Natural killer cell treated with Interleukin-12 subunit alpha and Interleukin-12 subunit beta and Interleukin-15 and Interleukin-18, amount 100 ng/mL, for 72 hours (primary cell): ENCODE data around the gene TAF1D. TPM values are rescaled to one million over a fixed set of nuclear protein-coding genes. Genes with fewer than 3 reads are reported as not detected.
A peak's percentile ranks its signal among the peaks of the same experiment; 100 is the strongest.

Source experiments
- ATAC-seq, 2 donors: fragments of 150-1000 bp; cut with Tn5 transposase in 1 of 2; sonication (Bioruptor Pico), chemical (Tn5 transposase) in 1 of 2; 2 replicates each; pipeline ENCODE4 v1.10.0; 2021
- DNase-seq: peaks from one replicate; pipeline ENCODE4 v3.0.0; 2022; ENCODE audit warnings: low spot score
- H3K27ac Mint-ChIP-seq, 2 donors: 1 replicate in 1 of 2; 2 replicates in 1 of 2; pipeline ENCODE4 v1.8.0; 2022; ENCODE audit warnings: mixed read lengths in 2 of 2, mild to moderate bottlenecking in 1 of 2, moderate library complexity in 1 of 2
- H3K27me3 Mint-ChIP-seq, 2 donors: 1 replicate in 1 of 2; 2 replicates in 1 of 2; pipeline ENCODE4 v1.8.0; 2022; ENCODE audit warnings: mixed read lengths in 2 of 2
- H3K36me3 Mint-ChIP-seq: one replicate; pipeline ENCODE4 v1.8.0; 2022; ENCODE audit warnings: mixed read lengths
- H3K4me1 Mint-ChIP-seq, 2 donors: 1 replicate in 1 of 2; 2 replicates in 1 of 2; pipeline ENCODE4 v1.8.0; 2022; ENCODE audit warnings: low read depth in 2 of 2, mixed read lengths in 2 of 2, mild to moderate bottlenecking in 1 of 2
- H3K4me3 Mint-ChIP-seq: one replicate; pipeline ENCODE4 v1.8.0; 2022; ENCODE audit warnings: mixed read lengths
- H3K9me3 Mint-ChIP-seq: 2 replicates; pipeline ENCODE4 v1.8.0; 2022; ENCODE audit warnings: mixed read lengths
- total RNA-seq, 2 donors: library from RNA; stranded (reverse); gene quantifications; one replicate each; pipeline ENCODE4 v1.2.3, GENCODE V29; 2022

Gene TAF1D
- total RNA-seq, 2 donors from 2014 or later = 146 to 329 TPM

DNA sequence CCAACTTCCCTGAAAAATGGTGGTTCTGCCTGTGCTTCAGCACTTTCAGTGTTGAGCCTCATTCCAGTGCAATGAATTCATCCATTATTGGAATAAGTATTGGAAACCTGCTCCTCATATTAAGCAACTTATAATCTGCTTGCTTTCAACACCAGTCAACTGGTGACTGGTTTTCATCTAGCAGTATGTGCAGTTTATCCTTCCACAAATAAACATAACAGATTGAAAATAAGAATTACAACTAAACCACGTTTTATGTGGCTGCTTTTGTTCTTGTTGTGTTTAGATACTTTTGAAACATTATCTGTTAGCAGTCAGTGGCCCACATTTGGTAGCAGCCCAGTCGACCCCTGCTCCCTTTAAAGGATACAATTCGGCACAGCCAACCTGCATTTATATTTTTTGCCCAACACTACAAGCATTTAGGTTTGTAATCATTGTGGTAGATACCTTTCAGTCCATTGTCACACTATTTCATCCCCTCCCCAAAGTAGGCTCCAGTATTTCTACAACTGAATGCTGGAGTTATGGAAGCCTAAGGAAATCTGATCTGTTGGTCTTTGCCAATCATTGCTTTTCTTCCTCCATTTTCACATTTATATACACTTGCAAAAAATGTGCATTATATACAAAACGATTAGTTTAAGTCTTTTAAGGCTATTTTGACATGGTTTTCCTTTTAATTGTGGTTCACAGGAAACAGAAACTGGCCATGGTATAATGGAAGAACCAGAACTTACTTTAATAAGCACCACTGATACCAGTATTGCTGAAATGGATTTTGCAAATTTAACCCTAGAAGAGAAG is 13.1 kb downstream of the TAF1D start:
- ATAC-seq = no peak
- Mint-ChIP-seq H3K27ac (peak overlapping the region; percentile 24 to 69), H3K27me3 (no peaks in the 10 kb centered on the region), H3K4me1 (peaks cover 3 to 18% of the 10 kb centered on the region in 2 donors), H3K4me3 (no peak overlapping the region), H3K36me3 (peaks cover 20% of the 10 kb centered on the region), H3K9me3 (no peaks in the 10 kb centered on the region)
- DNase-seq = no peak

DNA sequence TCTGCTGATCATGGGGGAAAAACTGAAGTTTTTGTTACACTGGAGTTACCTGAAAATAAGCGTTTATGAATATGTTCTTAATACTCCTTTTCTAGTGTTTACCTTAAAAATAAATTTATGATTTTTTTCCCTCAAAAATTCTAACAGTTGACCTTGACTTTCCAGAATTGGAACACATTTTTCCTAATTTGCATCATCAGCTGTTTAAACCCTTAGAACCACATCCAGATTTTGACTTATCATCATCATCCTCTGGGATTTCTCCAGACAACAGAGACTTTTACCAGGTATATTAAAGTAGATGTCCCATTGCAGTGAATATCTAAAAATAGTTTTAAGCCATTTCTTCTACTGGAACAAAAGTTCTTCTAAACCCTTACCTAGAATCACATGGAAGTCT is 17.2 kb downstream of the TAF1D start:
- Mint-ChIP-seq H3K27me3 (no peaks in the 10 kb centered on the region), H3K27ac (no peak overlapping the region), H3K36me3 (peaks cover 15% of the 10 kb centered on the region), H3K9me3 (no peaks in the 10 kb centered on the region), H3K4me3 (no peak overlapping the region), H3K4me1 (peaks cover 3 to 10% of the 10 kb centered on the region in 2 donors)
- DNase-seq (no peak), ATAC-seq (no peak)

DNA sequence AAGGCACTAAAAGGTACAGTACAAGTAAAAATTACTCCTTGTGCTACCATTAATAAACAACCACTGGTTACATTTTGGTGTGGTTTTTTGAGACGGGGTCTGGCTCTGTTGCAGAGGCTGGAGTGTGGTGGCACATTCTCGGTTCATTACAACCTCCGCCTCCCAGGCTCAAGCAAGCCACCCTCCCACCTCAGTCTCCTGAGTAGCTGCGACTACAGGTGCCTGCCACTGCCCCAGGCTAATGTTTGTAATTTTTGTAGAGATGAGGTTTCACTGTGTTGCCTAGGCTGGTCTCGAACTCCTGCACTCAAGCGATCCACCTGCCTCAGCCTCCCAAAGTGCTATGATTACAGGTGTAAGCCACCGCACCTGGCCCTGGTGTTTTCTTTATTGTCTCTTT is 20.8 kb downstream of the TAF1D start:
- no peak for ATAC-seq

DNA sequence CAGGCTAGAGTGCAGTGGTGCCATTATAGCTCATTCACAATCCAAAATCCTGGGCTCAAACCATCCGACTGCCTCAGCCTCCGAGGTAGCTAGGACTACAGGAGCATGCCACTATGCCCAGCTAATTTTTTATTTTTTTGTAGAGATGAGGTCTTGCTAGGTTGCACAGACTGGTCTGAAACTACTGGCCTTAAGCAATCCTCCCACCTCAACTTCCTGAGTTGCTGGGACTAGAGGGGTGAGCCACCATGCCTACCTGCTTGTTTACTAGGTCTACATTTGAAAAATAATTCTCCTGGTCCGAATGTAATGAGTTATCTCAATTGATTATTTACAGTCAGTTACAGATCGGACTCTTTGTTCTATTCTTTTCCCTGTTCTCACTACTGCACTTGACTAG is 22.0 kb downstream of the TAF1D start:
- no peak overlapping the region for H3K27ac Mint-ChIP-seq
- ATAC-seq = no peak
- peaks cover 13% of the 10 kb centered on the region for H3K36me3 Mint-ChIP-seq
- no peaks in the 10 kb centered on the region for H3K27me3 Mint-ChIP-seq
- DNase-seq = no peak
- H3K4me1 Mint-ChIP-seq = peaks cover 12 to 21% of the 10 kb centered on the region in 2 donors
- H3K9me3 Mint-ChIP-seq = no peaks in the 10 kb centered on the region
- H3K4me3 Mint-ChIP-seq = no peak overlapping the region

More for the DNA sequence above, 20.8 kb downstream of the TAF1D start:
- H3K27me3 Mint-ChIP-seq = no peaks in the 10 kb centered on the region
- peaks cover 13 to 21% of the 10 kb centered on the region in 2 donors for H3K4me1 Mint-ChIP-seq
- no peak overlapping the region for H3K27ac Mint-ChIP-seq
- H3K9me3 Mint-ChIP-seq = no peaks in the 10 kb centered on the region
- peaks cover 13% of the 10 kb centered on the region for H3K36me3 Mint-ChIP-seq
- H3K4me3 Mint-ChIP-seq = no peak overlapping the region
- no peak for DNase-seq

DNA sequence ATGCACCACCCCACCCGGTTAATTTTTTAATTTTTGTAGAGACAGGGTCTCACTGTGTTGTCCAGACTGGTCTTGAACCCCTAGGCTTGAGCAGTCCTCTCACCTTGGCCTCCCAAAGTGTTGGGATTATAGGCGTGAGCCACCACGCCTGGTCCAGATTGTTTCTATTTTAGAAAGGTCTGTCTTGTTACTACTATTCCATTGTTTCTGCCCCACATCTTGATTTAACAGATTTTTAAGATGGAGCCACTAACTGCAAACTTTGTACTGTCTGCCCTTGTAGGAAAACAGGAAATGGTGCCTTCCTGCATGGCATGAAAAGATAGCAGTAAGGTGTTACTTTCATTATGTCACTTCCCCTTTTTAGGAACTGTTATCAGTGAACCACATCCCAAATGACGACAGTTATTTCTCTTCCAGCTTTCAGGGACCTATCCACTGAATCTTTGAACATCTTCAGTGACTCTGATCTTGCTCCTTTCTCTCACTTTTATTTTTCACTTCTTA is 23.2 kb downstream of the TAF1D start:
- peaks cover 17 to 21% of the 10 kb centered on the region in 2 donors for H3K4me1 Mint-ChIP-seq
- no peaks in the 10 kb centered on the region for H3K9me3 Mint-ChIP-seq
- no peak for DNase-seq
- H3K36me3 Mint-ChIP-seq = peaks cover 21% of the 10 kb centered on the region
- no peaks in the 10 kb centered on the region for H3K27me3 Mint-ChIP-seq
- peak overlapping the region; percentile 78 to 79 for H3K27ac Mint-ChIP-seq
- H3K4me3 Mint-ChIP-seq = peak overlapping the region; percentile 66
- peak in 1 of 2 donors; percentile 24 for ATAC-seq

DNA sequence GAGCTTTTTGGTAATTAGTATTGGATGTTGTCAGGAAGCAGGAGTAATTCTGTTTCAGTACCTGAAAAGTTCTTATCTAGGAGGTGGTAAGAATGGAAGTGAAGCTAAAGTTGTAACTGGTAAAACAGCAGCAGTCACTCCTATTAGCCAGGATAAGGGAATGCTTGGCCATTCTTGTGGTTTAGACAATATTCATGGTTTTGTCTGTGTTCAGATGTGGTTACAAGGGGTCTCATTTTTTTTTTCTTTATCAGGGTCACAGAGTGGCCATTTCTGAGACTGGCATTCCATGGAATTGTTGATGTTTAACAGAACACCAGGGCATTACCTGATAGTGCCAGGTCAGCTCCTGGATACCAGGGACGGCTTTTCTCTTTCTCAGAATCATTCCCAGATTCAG is 23.8 kb downstream of the TAF1D start:
- no peak for DNase-seq
- H3K4me3 Mint-ChIP-seq = no peak overlapping the region
- H3K27ac Mint-ChIP-seq = peak overlapping the region; percentile 12 to 79
- peaks cover 27% of the 10 kb centered on the region for H3K36me3 Mint-ChIP-seq
- no peak for ATAC-seq
- H3K9me3 Mint-ChIP-seq = no peaks in the 10 kb centered on the region
- no peaks in the 10 kb centered on the region for H3K27me3 Mint-ChIP-seq
- peaks cover 17 to 26% of the 10 kb centered on the region in 2 donors for H3K4me1 Mint-ChIP-seq

DNA sequence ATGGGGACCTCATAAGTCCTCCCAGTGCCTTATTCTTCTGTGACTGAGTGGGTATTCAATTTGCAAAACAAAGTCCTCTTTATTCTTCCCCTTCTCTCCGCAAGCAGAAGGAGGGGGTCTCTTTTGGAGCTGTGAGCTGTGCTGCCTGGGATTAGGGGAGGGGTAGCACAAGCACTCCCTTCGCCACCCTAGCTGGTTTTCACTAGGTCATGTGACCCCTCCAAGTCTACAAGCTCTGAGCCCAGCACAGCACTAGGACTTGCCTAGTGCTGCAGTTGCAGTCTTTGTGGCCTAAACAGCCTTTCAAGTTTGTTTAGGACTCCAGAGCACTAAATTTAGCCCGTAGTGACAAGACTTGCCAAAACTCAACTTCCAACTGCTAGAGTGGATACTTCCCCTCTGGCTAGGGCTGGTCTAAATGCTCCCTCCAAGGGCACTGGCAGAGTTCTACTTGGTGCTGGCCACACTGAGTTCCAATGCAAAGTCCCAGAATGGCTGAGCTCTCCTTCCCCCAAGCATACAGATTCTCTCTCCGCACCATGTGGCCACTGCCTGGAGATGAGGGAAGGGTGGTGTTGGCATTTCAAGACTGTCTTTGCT is 25.4 kb downstream of the TAF1D start:
- no peaks in the 10 kb centered on the region for H3K9me3 Mint-ChIP-seq
- H3K4me1 Mint-ChIP-seq = peaks cover 17 to 30% of the 10 kb centered on the region in 2 donors
- H3K36me3 Mint-ChIP-seq = peaks cover 31% of the 10 kb centered on the region
- ATAC-seq = no peak
- H3K4me3 Mint-ChIP-seq = no peak overlapping the region
- no peak overlapping the region for H3K27ac Mint-ChIP-seq
- H3K27me3 Mint-ChIP-seq = no peaks in the 10 kb centered on the region
- DNase-seq = no peak

DNA sequence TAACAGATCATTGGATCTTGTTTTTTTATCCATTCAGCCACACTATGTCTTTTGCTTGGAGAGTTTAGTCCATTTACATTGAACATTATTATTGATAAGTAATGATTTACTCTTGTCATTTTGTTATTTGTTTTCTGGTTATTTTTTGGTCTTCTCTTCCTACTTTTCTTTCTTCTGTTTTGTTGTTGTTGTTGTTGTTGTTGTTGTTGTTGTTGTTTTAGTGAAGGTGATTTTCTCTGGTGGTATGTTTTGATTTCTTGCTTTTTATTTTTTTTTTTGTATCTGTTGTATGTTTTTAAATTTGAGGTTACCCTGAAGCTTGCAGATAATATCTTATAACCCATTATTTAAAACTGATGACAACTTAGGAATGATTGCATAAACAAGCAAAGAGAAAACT is 28.6 kb downstream of the TAF1D start:
- Mint-ChIP-seq H3K4me3 (no peak overlapping the region), H3K9me3 (peaks cover 13% of the 10 kb centered on the region), H3K36me3 (peaks cover 57% of the 10 kb centered on the region), H3K27ac (no peak overlapping the region), H3K27me3 (no peaks in the 10 kb centered on the region), H3K4me1 (peaks cover 14 to 27% of the 10 kb centered on the region in 2 donors)
- ATAC-seq = no peak
- no peak for DNase-seq

DNA sequence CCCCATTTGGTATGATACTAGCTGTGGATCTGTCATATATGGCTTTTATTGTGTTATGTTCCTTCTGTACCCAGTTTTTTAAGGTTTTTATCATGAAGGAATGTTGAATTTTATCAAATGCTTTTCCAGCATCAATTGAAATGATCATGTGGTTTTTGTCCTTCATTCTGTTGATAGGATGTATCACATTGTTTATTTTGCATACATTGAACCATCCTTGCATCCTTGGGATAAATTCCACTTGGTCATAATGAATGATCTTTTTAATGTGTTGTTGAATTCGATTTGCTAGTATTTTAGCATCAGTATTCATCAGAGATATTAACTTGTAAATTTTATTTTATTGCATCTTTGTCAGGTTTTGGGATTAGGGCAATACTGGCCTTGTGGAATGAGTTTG is 31.1 kb downstream of the TAF1D start:
- H3K27ac Mint-ChIP-seq = no peak overlapping the region

DNA sequence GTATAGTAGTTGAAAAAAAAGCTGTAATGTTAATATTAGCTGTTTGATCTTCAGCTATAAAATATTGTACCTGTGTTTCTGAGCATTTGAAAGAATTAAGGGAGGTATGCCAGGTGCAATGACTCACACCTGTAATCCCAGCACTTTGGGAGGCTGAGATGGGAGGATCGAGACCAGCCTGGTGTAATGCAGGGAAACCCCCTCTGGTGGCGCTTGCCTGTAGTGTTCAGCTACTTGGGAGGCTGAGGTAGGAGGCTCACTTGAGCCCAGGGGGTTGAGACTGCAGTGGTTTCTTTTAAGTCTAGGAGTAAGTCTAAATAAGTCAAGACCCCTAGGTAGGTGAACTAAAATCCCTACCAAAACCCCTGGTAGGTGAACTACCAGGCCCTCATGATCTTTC is 37.1 kb downstream of the TAF1D start:
- peaks cover 0 to 3% of the 10 kb centered on the region in 2 donors for H3K4me1 Mint-ChIP-seq
- H3K27me3 Mint-ChIP-seq = no peaks in the 10 kb centered on the region
- no peak overlapping the region for H3K4me3 Mint-ChIP-seq
- H3K36me3 Mint-ChIP-seq = peaks cover 38% of the 10 kb centered on the region
- DNase-seq = no peak
- no peak overlapping the region for H3K27ac Mint-ChIP-seq
- H3K9me3 Mint-ChIP-seq = peaks cover 6% of the 10 kb centered on the region
- ATAC-seq = no peak

More for the DNA sequence above, 31.1 kb downstream of the TAF1D start:
- no peak for ATAC-seq
- DNase-seq = no peak
- H3K4me3 Mint-ChIP-seq = no peak overlapping the region
- peaks cover 13% of the 10 kb centered on the region for H3K9me3 Mint-ChIP-seq
- no peaks in the 10 kb centered on the region for H3K27me3 Mint-ChIP-seq
- peaks cover 12 to 15% of the 10 kb centered on the region in 2 donors for H3K4me1 Mint-ChIP-seq
- peaks cover 62% of the 10 kb centered on the region for H3K36me3 Mint-ChIP-seq

DNA sequence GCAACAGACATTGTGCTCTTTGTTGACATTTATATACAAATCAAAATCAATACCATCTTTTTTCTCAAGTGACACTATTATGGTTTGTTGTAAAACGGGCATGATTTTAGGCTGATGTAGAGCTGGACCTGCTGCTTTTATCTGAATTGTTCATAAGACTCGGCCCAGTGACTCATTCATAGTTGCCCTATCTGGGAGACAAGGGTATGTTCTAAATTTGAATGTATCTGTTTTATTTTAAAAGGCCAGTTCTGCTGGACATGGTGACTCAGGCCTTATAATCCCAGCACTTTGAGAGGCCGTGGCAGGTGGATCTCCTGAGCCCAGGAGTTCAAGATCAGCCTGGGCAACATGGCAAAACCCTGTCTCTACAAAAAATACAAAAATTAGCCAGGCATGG is 40.5 kb downstream of the TAF1D start:
- Mint-ChIP-seq H3K27me3 (no peaks in the 10 kb centered on the region), H3K27ac (no peak overlapping the region), H3K4me3 (no peak overlapping the region), H3K36me3 (peaks cover 45% of the 10 kb centered on the region), H3K4me1 (no peaks in the 10 kb centered on the region), H3K9me3 (no peaks in the 10 kb centered on the region)
- DNase-seq (no peak), ATAC-seq (no peak)

DNA sequence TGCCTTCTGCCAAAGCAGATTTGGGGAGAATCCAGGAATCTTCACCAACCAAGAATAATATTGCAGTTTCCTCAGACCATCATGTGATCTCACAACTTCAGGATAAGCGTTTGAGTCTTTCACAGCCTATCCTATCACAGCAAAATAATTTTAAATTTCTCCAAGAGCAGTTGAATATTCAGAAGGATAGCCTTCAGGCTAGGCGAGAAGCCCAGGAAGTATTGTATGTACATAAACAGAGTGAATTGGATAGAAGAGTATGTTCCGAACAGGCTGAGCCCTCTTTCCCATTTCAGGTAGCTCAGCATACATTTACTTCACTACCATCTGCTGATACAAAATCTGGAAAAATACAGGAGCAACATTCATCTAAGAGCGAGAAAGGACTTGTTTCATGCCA is 43.7 kb downstream of the TAF1D start:
- Mint-ChIP-seq H3K9me3 (no peaks in the 10 kb centered on the region), H3K27ac (no peak overlapping the region), H3K27me3 (no peaks in the 10 kb centered on the region), H3K4me1 (no peaks in the 10 kb centered on the region), H3K36me3 (peaks cover 46% of the 10 kb centered on the region), H3K4me3 (no peak overlapping the region)
- ATAC-seq = no peak
- no peak for DNase-seq

DNA sequence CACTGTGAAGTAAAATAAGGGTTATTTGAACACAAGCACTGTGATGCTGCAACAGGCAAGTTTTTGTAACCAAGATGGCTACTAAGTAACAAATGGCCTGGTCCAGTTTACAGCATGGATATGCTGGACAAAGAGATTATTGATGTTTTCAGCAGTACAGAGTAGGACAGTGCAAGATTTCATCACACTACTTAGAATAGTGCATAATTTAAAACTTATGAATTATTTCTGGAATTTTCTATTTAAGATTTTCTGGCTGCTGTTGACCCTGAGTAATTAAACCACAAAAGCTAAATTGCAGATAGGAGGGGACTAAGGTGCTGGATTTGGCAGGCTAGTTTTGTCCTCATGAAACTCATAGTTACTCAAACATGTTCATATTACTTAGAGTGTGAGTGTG is 46.7 kb downstream of the TAF1D start:
- Mint-ChIP-seq H3K36me3 (peaks cover 50% of the 10 kb centered on the region), H3K9me3 (no peaks in the 10 kb centered on the region), H3K27ac (no peak overlapping the region), H3K4me1 (peaks cover 0 to 3% of the 10 kb centered on the region in 2 donors), H3K27me3 (no peaks in the 10 kb centered on the region), H3K4me3 (no peak overlapping the region)
- DNase-seq (no peak), ATAC-seq (no peak)

DNA sequence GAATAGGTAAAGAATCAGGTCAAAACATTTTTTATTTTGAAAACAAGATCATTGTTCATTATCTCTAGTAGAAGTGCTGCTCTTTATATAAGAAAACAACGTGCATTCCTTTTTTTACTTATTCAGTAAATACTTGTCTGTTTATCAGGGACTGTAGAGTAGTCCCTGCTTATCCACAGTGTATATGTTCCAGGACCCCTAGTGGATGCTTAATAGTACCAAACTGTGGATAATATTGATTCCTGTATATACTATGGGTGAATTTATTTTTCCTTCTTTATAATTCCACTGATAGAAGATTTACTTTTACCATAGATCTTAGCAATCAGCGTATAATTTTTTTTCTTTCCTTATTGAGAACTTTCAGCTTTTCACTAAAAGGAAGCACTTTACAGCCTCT is 47.2 kb downstream of the TAF1D start:
- DNase-seq (no peak), ATAC-seq (no peak)
- Mint-ChIP-seq H3K4me3 (no peak overlapping the region), H3K4me1 (peaks cover 0 to 7% of the 10 kb centered on the region in 2 donors), H3K27me3 (no peaks in the 10 kb centered on the region), H3K36me3 (peaks cover 49% of the 10 kb centered on the region), H3K9me3 (no peaks in the 10 kb centered on the region), H3K27ac (no peak overlapping the region)
